PFSK-1 (cell line): ENCODE data around the gene DPP6. TPM values are rescaled to one million over a fixed set of nuclear protein-coding genes. Genes with fewer than 3 reads are reported as not detected.
"Not testable (repeated sequence)": the region's sequence is repeated elsewhere in the genome, so short reads cannot be mapped to it uniquely, and the experiment has no call there.

Source experiments
- FOXP2 ChIP-seq: optimal IDR thresholded peaks from 2 replicates; pipeline ENCODE3; 2011; ENCODE audit warnings: borderline replicate concordance, control low read depth, inconsistent platforms; ENCODE audit not compliant: insufficient read depth; ENCODE audit errors: extremely low read length, extremely low read depth
- POLR2AphosphoS5 ChIP-seq: IDR thresholded peaks from 2 replicates; pipeline ENCODE4 v1.6.1; 2012; ENCODE audit warnings: low read depth, mild to moderate bottlenecking, control low read depth, low read length, moderate library complexity
- SIN3A ChIP-seq: IDR thresholded peaks from 2 replicates; pipeline ENCODE4 v1.6.1; 2012; ENCODE audit warnings: mild to moderate bottlenecking, low read length, moderate library complexity, borderline replicate concordance; ENCODE audit not compliant: insufficient read depth
- TAF1 ChIP-seq: IDR thresholded peaks from 2 replicates; pipeline ENCODE4 v1.6.1; 2012; ENCODE audit warnings: low read length, control low read depth, borderline replicate concordance; ENCODE audit not compliant: insufficient read depth
- polyA plus RNA-seq: library from polyadenylated mRNA; unstranded; fragments of >200 nt; gene quantifications from one replicate; pipeline ENCODE4 v1.2.1, GENCODE V29; 2012; ENCODE audit warnings: low read depth, missing spikeins; ENCODE audit not compliant: insufficient read length
- TF ChIP-seq, protein P1 (sequence below), 2 experiments: IDR thresholded peaks; 2 replicates each; pipeline versions ENCODE4 v1.6.1 to v1.8.0; 2011 to 2012; ENCODE audit warnings: low read depth in 2 of 2, low read length in 2 of 2, control low read depth in 1 of 2, inconsistent platforms in 1 of 2, mild to moderate bottlenecking in 1 of 2, moderate library complexity in 1 of 2; ENCODE audit not compliant: insufficient read depth in 1 of 2

DPP6 gene
- polyA plus RNA-seq = 16.0 TPM

DNA sequence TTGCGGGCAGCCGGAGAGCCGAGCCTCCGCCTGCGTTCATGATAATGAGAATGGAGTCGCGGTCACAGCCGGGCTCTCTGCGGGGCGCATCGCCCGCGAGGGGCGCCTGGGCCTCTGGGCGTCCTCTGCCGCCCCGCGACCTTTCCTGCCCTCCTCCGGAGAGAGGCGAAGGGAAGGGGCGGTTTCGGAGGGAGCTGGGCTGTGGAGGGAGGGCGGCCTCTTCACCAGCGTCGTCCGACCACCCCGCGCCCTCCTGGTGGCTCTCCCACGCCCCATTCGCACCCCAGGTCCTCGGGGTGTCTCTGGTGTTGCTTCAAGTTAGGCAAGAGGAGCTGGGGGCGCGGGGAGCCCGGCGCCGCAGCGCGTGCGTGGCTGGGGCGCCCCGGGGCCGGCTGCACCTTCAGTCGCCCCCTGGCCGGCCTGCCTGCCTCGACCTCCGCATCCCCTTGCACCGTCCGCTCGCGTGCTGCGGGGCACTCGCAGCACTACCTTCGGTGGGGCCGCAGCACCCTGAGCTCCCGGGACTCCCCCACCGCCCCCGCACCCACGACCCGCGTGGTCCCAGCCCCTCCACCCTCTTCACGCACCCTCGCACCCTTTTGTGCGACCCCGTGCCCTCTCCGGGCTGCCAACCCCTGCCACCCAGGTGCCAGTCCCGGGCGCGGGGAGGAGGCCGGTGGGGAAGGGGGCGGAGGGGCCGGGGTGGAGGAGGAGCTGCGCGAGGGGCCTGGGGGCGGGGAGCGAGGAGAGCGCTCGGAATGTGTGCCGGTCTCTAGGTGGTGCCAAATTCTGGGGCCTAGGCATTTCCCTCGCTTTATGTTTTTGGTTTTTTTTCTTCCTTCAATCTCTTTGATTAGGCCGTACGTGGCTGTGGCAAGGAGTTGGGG is at the start of gene DPP6:
Gene DPP6, plus strand, starts transcription at position 756 of the 887 bp plus-strand sequence.
- TF ChIP-seq SIN3A, POLR2AphosphoS5: not testable (repeated sequence)
- TF ChIP-seq, protein P1, sequence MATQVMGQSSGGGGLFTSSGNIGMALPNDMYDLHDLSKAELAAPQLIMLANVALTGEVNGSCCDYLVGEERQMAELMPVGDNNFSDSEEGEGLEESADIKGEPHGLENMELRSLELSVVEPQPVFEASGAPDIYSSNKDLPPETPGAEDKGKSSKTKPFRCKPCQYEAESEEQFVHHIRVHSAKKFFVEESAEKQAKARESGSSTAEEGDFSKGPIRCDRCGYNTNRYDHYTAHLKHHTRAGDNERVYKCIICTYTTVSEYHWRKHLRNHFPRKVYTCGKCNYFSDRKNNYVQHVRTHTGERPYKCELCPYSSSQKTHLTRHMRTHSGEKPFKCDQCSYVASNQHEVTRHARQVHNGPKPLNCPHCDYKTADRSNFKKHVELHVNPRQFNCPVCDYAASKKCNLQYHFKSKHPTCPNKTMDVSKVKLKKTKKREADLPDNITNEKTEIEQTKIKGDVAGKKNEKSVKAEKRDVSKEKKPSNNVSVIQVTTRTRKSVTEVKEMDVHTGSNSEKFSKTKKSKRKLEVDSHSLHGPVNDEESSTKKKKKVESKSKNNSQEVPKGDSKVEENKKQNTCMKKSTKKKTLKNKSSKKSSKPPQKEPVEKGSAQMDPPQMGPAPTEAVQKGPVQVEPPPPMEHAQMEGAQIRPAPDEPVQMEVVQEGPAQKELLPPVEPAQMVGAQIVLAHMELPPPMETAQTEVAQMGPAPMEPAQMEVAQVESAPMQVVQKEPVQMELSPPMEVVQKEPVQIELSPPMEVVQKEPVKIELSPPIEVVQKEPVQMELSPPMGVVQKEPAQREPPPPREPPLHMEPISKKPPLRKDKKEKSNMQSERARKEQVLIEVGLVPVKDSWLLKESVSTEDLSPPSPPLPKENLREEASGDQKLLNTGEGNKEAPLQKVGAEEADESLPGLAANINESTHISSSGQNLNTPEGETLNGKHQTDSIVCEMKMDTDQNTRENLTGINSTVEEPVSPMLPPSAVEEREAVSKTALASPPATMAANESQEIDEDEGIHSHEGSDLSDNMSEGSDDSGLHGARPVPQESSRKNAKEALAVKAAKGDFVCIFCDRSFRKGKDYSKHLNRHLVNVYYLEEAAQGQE (IDR thresholded peaks at IDR 0.05; ENCODE audit: insufficient read depth in 1 of 2, low read depth in 2 of 2, low read length in 2 of 2) = not testable (repeated sequence)

DNA sequence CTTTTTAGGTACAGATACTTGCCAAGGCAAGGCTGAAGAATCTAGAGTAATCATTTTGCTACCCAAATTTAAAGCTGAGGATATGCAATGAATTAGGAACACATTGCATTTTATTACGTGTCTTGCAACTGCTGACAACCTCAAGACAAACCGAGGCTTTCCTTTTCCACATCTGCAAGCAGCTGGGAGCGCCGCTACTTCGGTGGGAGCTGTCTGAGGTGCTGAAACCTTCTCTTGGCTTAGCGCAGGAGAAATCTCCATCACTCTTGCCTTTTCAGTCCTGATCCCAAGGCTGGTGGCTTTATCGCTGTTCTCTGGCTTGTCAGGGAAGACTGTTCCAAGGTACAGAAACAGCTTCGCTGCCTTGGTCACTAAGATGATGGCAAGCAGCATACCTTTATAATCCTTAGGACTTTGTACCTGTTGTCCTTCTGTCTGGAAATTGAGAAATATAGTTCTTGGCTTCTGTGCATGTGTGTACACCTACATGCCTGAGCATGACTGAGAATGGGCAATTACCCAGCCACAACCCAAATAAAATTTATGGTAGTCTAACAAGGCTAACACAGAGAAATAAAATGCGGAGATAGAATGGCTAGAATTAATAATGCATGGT is 3.4 kb downstream of the DPP6 start:
- TF ChIP-seq, protein P1 (IDR thresholded peaks at IDR 0.05; ENCODE audit: insufficient read depth in 1 of 2, low read depth in 2 of 2, low read length in 2 of 2) = peak; percentile 86 to 92

DNA sequence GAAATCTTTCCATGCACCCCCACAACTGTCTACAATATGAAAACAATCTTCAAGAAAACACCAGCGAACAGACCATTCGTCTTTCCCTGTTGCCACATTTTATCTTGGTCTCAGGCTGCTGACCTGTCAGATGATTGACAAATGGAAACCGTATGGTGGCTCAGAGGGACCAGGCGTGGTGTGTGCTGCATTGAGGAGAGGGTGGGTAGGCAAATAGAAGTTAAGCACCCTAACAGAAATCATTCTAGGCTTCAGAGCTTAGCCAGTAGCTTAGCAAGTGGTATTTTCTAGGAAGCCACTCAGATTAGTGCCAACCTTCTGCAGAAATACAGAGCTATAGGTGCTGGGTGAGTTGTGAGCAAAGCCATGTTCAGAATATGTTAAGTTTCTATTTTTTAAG is 114.9 kb downstream of the DPP6 start:
- TF ChIP-seq POLR2AphosphoS5 (no peak), TAF1 (no peak), FOXP2 (no peak), SIN3A (no peak)
- TF ChIP-seq, protein P1 (IDR thresholded peaks at IDR 0.05; ENCODE audit: insufficient read depth in 1 of 2, low read depth in 2 of 2, low read length in 2 of 2) = no peak

DNA sequence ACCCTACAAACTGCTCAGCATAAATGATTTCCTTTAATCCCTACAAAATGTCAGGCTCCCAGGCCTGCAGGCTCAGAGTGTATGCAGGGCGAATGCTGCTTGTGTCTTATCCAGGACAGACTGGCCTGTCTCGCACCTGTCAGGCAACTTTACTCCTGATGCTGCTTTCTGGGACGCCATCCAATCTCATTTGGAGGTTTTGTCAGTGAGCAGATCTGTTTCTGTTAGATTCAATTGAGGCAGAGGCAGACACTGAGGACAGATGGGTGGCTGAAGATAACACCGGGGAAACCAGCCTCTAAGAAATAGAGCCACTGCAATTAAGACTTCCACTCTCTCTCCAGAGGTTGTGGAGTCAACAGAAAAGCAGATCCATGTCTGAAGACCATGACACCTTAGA is 115.6 kb downstream of the DPP6 start:
- TF ChIP-seq FOXP2 (no peak), POLR2AphosphoS5 (no peak), TAF1 (no peak), SIN3A (no peak)
- TF ChIP-seq, protein P1 (IDR thresholded peaks at IDR 0.05; ENCODE audit: insufficient read depth in 1 of 2, low read depth in 2 of 2, low read length in 2 of 2) = no peak
